Prostate gland (tissue), 2 donors: ENCODE data around the gene HOXD9. TPM values are rescaled to one million over a fixed set of nuclear protein-coding genes. Genes with fewer than 3 reads are reported as not detected.
A peak's percentile ranks its signal among the peaks of the same experiment; 100 is the strongest.

Experiments used
- DNase-seq: peaks from one replicate; pipeline ENCODE4 v3.0.0-alpha.2; 2019; ENCODE audit warnings: low spot score
- H3K27ac ChIP-seq, 2 donors: fragments of 200-600 bp; sonication (generic); 2 replicates each; pipeline ENCODE4 v1.5.1; 2017 to 2019
- H3K27me3 ChIP-seq: fragments of 200-600 bp; sonication (generic); replicated peaks from 2 replicates; pipeline ENCODE4 v1.5.1; 2019; ENCODE audit not compliant: insufficient read depth
- H3K36me3 ChIP-seq, 2 donors: fragments of 200-600 bp; sonication (generic); 1 replicate in 1 of 2; 2 replicates in 1 of 2; pipeline versions ENCODE4 v1.5.1 to v1.8.1; 2017 to 2019
- H3K4me1 ChIP-seq: fragments of 200-600 bp; sonication (generic); replicated peaks from 2 replicates; pipeline ENCODE4 v1.5.1; 2019
- H3K4me3 ChIP-seq, 2 donors: fragments of 200-600 bp; sonication (generic); 2 replicates each; pipeline ENCODE4 v1.5.1; 2017 to 2019
- H3K9me3 ChIP-seq: fragments of 200-600 bp; sonication (generic); 2 replicates; pipeline ENCODE4 v1.5.1; 2017
- POLR2A ChIP-seq: fragments of 450-650 bp; IDR thresholded peaks from one replicate; pipeline ENCODE4 v1.6.1; 2016; ENCODE audit warnings: antibody characterized with exemption, mild to moderate bottlenecking
- POLR2AphosphoS5 ChIP-seq: sonication (generic); formaldehyde crosslinking; IDR thresholded peaks from one replicate; pipeline ENCODE4 v1.6.1; 2017; ENCODE audit warnings: antibody characterized with exemption
- WGBS: methylation state at CpG from one replicate; pipeline ENCODE4 v1.1.5; 2018; 5-methylcytosine and 5-hydroxymethylcytosine counted together
- intact Hi-C: fragments of 100-400 bp; cut with DNase I; formaldehyde crosslinking; loops from one replicate; pipeline ENCODE4 v1.14.2; 2022
- total RNA-seq, 2 donors: library from RNA; depleted of rRNA; stranded (reverse); fragments of >200 nt; gene quantifications; one replicate each; pipeline ENCODE4 v1.1.0, GENCODE V29; 2016
- TF ChIP-seq, protein P1 (sequence below), 4 experiments: fragments of 200-600 bp in 2 of 4; fragments of 450-650 bp in 2 of 4; sonication (generic) in 2 of 4; IDR thresholded peaks; 1 replicate in 3 of 4; 2 replicates in 1 of 4; pipeline ENCODE4 v1.5.1; 2016 to 2019; ENCODE audit warnings: antibody characterized with exemption in 4 of 4, mild to moderate bottlenecking in 2 of 4, moderate library complexity in 2 of 4

The HOXD9 gene
- total RNA-seq, 2 donors from 2014 or later, result 5.9 to 29.1 TPM

DNA sequence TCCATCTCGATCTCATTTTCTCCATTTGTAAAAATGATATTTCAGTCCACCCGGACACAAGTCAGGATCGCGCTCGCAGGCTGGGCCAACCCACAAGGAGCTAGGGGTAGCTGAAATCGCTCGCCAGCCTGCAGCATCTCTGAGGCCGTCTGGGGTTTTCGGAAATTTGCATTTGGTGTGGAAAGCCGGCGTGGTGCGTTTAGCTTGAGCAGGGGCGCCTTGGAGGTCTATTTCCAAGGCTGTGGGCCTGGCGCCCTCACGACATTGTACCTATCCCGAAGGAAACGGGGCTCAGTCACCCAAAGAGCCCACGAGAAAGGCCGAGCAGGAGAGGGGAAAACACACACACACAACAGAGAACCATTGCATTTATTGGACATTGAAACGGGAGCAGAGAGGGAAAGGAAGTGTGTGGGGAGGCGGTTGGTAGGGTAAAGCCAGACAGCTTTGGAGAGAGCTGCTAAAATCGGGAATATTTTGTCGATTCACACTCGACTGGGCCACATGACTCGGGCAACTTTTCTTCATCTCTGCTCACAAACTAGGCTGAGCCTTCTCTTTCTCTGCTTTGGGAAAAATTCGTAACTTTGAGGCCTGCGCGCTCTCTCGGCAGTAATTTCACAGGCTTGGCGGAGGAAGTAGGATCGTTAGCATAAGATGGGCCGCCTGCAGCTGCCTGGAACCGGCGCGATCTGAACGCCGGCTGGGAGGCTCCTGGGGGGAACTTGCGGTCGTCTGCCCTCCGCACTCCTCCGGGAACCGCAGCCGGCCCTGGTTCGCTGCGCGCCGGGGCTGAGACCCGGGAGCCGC, 5.9 kb downstream of the HOXD9 start:
- no peaks in the 10 kb centered on the region for H3K9me3 ChIP-seq
- H3K36me3 ChIP-seq, result no peaks in the 10 kb centered on the region
- no peak overlapping the region for H3K4me3 ChIP-seq
- WGBS, result 38% methylated on average over 49 of the region's 49 CpGs
- H3K27me3 ChIP-seq, result no peaks in the 10 kb centered on the region
- peak overlapping the region in 1 of 2 donors; percentile 81 for H3K27ac ChIP-seq
- no peaks in the 10 kb centered on the region for H3K4me1 ChIP-seq
- TF ChIP-seq, protein P1, sequence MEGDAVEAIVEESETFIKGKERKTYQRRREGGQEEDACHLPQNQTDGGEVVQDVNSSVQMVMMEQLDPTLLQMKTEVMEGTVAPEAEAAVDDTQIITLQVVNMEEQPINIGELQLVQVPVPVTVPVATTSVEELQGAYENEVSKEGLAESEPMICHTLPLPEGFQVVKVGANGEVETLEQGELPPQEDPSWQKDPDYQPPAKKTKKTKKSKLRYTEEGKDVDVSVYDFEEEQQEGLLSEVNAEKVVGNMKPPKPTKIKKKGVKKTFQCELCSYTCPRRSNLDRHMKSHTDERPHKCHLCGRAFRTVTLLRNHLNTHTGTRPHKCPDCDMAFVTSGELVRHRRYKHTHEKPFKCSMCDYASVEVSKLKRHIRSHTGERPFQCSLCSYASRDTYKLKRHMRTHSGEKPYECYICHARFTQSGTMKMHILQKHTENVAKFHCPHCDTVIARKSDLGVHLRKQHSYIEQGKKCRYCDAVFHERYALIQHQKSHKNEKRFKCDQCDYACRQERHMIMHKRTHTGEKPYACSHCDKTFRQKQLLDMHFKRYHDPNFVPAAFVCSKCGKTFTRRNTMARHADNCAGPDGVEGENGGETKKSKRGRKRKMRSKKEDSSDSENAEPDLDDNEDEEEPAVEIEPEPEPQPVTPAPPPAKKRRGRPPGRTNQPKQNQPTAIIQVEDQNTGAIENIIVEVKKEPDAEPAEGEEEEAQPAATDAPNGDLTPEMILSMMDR (IDR thresholded peaks at IDR 0.05), result no peak
- TF ChIP-seq POLR2A, result no peak
- no peak for DNase-seq
- intact Hi-C loops, result loop anchor here (5.0 to 10.0 kb wide), 2 partner anchors 686 to 1019 kb away; no protein-coding TSS in a partner anchor

DNA sequence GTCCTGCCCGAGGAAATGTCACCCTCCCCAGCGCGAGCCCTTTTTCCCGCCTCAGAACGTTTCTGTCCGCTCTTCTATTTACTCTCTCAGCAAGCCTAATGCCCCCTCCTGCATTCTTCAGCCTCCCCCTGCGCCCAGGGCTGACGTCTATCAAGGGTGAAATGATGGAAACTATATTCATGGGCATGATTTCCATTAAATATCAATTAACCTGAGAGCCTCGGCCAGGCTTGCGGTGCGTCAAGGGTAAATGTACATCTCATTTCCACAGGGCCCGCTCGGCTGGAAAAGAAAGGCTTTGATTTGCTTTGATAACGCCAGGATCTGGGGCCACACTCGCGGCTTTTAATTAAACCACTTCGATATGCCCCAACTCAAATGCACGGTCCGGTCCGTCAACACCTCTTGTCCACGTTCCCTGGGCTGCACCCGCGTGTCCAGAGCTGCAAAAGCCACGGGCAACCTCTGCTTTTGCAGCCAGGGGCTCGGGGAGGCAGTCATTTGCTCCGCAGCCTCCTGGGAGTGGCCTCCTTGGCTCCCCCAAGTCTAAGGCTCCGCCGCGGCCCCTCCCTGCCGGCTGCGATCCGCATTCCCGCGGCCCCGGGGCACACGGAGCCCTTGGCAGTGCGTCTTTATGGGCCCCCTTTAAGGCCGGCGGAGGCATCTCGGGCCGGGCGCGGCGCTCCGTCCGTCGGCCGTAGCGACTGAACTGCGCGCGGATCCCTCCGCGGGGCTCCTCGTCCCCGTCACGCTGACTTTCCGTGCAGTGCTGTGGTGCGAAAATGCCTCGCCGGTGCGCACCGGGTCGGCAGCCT, 6.7 kb downstream of the HOXD9 start, which contains the start of gene HOXD8:
HOXD8 (plus strand) TSS at position 724 of the 815 bp plus-strand sequence. CDS start 662 bp downstream, outside the sequence.
- Histone ChIP-seq H3K36me3 (no peaks in the 10 kb centered on the region), H3K9me3 (no peaks in the 10 kb centered on the region), H3K4me3 (peak within 1 kb of the TSS; percentile 39 to 52), H3K4me1 (no peaks in the 10 kb centered on the region), H3K27me3 (no peaks in the 10 kb centered on the region), H3K27ac (peak within 1 kb of the TSS; percentile 72 to 81)
- TF ChIP-seq, protein P1 (IDR thresholded peaks at IDR 0.05), result peak in 1 of 4 experiments; percentile 20
- TF ChIP-seq POLR2A (no peak), POLR2AphosphoS5 (peak; percentile 48)
- 4% methylated on average over 64 of the region's 64 CpGs for WGBS
- no peak for DNase-seq
- intact Hi-C loops, result loop anchor here (5.0 to 10.0 kb wide), 2 partner anchors 686 to 1018 kb away; no protein-coding TSS in a partner anchor

DNA sequence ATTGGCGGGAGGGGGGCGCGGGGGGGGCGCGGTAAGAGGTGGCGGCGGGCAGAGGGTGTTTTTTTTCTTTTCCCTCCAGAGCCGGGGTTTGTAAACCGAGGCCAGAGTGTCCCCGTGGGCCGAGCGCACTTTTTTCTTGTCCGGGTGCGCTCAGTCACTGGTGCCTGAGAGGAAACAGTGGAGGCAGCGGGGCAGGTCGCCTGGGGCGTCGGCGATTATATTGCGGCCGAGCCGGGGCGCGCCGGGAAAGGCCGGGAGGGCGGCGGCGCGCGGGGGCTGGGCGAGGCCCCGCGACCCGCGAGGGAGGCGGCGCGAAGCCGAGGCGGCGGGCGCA, 7.3 kb downstream of the HOXD9 start:
- no peaks in the 10 kb centered on the region for H3K9me3 ChIP-seq
- no peaks in the 10 kb centered on the region for H3K27me3 ChIP-seq
- no peaks in the 10 kb centered on the region for H3K4me1 ChIP-seq
- TF ChIP-seq, protein P1 (IDR thresholded peaks at IDR 0.05), result no peak
- TF ChIP-seq POLR2AphosphoS5 (no peak), POLR2A (no peak)
- H3K36me3 ChIP-seq, result no peaks in the 10 kb centered on the region
- H3K4me3 ChIP-seq, result peak overlapping the region; percentile 39 to 52
- peak overlapping the region; percentile 72 to 81 for H3K27ac ChIP-seq
- intact Hi-C loops, result loop anchor here (5.0 to 10.0 kb wide), 2 partner anchors 685 to 1018 kb away; no protein-coding TSS in a partner anchor
- WGBS, result 2% methylated on average over 43 of the region's 43 CpGs
- no peak for DNase-seq

DNA sequence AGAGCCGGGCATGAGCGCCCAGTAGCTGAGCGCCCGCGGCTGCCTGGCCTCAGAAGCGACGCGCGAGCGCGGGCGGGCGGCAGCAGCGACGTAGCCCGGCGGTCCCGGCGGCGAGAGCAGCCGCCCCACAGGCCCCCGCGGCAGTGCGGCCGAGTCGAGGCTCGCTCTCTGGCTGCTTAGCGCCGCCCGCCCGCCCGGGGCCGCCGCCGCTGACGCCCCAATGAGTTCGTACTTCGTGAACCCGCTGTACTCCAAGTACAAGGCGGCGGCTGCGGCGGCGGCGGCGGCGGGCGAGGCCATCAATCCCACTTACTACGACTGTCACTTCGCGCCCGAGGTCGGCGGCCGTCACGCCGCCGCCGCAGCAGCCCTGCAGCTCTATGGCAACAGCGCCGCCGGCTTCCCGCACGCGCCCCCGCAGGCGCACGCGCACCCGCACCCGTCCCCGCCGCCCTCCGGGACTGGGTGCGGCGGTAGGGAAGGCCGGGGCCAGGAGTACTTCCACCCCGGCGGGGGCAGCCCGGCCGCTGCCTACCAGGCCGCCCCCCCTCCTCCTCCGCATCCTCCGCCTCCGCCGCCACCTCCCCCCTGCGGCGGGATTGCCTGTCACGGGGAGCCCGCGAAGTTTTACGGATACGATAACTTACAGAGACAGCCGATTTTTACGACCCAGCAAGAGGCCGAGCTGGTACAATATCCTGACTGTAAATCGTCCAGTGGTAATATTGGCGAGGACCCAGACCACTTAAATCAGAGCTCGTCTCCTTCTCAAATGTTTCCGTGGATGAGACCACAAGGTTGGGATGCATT, 7.8 kb downstream of the HOXD9 start:
- DNase-seq, result no peak
- H3K27me3 ChIP-seq, result no peaks in the 10 kb centered on the region

More for the DNA sequence above, 7.8 kb downstream of the HOXD9 start:
- H3K36me3 ChIP-seq, result no peaks in the 10 kb centered on the region
- no peaks in the 10 kb centered on the region for H3K4me1 ChIP-seq
- WGBS, result 2% methylated on average over 35 of the region's 100 CpGs
- no peaks in the 10 kb centered on the region for H3K9me3 ChIP-seq
- peak overlapping the region; percentile 39 to 52 for H3K4me3 ChIP-seq
- no peak for TF ChIP-seq POLR2AphosphoS5
- TF ChIP-seq POLR2A, result no peak
- TF ChIP-seq, protein P1 (IDR thresholded peaks at IDR 0.05), result no peak
- peak overlapping the region; percentile 72 to 81 for H3K27ac ChIP-seq
- intact Hi-C loops, result no loop called here
